T-helper 2 cell treated with Interferon-gamma antibody and Interleukin-4, amounts not matched to agents 100 ng/mL and 5 ng/mL, for 36 hours (primary cell): ENCODE results near the gene TMEM255A. TPM values are rescaled to one million over a fixed set of nuclear protein-coding genes. Genes with fewer than 3 reads are reported as not detected.

Experiments used
- intact Hi-C: fragments of 100-400 bp; cut with micrococcal nuclease; formaldehyde crosslinking; loops from one replicate; pipeline ENCODE4 v1.15.1; 2023
- total RNA-seq: library from RNA; stranded (reverse); gene quantifications from 2 replicates; pipeline ENCODE4 v1.2.3, GENCODE V29; 2022

Gene TMEM255A
- total RNA-seq, 1 donor from 2014 or later = not detected

DNA sequence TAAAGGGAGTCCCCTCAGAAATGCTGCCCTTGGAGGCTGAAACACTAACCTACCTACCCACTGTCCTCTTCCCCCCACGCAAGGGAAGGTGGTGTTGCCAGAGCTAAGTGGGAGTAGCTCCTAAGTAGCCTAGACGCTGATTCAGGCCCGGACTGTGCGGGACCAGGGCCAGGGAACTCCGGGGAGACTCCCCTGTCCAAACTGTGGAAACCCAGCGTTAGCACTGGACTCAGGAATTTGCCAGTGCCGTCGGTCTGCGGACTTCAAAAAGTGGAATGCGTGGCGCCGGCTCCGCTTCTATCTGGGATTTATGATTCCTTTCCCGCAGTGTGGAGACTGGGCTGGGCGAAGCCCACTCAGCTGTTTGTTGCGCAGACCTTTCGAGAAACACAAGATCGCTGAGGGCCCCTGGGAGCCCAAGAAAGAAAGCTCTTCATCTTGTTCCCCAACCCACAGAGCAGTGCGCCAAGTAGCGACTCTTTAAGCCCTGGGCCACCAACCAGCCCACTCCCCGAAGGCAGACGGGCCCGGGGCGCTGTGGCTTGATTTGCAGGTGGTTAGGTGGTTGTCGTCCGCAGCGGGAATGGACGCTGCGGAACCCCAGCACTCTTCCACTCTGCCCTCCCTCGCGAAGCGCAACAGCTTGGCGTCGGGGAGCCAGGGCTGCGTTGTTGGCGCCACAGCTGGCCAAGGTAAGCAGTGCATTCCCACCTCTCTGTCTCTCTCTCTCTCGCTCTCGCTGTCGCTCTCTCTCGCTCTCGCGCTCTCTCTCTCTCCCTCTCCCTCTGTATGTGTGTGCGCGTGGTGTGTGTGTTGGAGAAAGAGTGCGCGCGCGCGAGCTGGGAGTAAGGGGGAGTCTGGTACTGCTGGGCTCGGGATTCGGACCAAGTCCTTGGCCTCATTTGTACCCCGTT lies 2.0 kb downstream of the TMEM255A start:
- intact Hi-C loops = loop anchor here (2.0 to 10.0 kb wide), 3 partner anchors 58 to 176 kb away; partner anchors contain the start of gene ZBTB33

DNA sequence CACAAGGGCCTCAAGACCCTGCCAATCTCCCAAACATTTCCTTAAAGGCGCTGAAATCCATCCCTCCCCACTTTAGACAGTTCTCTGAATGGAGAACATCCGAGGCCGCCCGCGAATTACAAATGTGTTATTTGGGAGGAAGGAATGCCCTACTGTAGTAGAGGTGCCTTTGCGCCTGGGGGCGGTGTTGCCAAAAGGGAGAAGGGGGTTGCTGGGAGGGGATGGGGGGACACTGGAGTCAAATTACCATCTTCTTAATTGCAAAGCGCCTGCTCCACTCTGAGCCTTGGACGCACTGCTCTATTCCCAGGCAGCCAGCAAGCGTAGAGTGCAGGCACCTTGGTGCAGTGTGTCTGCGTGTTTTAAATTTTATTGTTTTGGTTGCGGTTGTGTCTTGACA lies 2.7 kb downstream of the TMEM255A start:
- intact Hi-C loops = loop anchor here (2.0 to 10.0 kb wide), 3 partner anchors 58 to 176 kb away; partner anchors contain the start of gene ZBTB33

DNA sequence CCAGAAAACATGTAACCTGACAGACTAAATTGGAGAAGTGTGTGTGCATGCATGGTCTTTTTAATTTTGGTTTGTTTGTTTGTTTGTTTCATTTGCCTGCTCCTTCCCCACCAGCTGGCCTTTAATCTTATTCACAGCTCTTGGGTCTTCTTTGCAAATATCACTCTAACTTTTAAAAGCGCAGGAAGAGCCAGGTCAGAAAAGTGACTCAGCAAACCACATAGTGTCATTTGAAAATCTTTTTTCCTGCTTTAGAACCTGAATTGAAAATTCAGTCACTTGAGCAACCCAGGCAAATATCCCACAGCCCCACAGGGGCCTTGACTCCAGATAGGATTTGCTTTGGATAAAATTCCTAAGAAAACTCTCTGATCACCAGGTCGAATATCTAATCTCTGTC lies 4.6 kb downstream of the TMEM255A start:
- intact Hi-C loops = loop anchor here (5.0 to 10.0 kb wide), 2 partner anchors 151 to 178 kb away; no protein-coding TSS in a partner anchor

DNA sequence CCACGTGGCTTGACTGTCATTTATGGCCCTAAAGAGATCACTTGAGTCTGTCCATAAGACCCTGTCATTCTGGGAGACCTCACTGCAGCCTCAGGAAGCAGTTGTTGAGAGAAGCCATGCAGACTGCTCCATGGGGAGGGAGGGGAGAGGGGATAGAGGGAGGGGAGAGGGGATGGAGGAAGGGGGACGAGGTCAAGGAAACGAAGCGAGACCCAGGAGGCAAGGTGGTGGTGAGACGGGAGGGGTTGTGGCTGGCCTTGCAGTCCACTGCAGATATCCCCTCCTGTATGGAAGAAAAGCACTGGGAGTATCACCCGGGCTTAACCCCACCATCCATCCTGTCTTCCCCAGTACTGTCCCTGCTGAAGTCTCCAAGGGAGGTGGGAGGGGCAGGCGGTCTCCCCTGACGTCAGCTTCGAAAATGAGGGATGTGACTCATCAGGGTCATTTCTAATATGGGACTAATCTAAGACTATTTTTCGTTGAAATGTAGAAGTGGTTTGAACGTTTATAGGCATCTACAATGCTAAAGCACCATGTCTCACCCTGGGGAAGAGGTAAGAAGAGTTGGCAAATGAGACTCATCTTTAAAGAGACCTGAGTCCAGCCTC lies 5.6 kb downstream of the TMEM255A start:
- intact Hi-C loops = loop anchor here (5.0 to 10.0 kb wide), 2 partner anchors 152 to 179 kb away; no protein-coding TSS in a partner anchor

DNA sequence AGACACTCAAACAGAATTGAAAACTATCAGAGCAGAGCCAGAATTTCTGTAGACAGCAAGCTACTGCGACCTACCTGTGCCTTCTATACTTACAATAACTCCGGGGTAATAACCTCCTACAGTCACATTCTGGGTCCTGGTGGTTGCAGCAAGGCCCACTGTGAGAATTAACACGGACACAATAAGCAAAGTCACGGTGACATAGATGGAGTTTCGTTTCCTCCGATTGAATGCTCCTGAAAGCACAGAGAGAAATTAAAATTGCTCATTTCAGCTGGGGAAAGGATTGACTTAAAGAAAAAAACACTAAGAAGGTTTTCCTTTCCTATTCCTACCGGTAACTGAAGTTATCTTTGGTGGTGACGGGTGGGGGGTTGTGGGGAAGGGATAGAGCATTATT lies 7.0 kb downstream of the TMEM255A start:
- intact Hi-C loops = loop anchor here (10.0 kb wide), 1 partner anchor 181 kb away; no protein-coding TSS in a partner anchor

DNA sequence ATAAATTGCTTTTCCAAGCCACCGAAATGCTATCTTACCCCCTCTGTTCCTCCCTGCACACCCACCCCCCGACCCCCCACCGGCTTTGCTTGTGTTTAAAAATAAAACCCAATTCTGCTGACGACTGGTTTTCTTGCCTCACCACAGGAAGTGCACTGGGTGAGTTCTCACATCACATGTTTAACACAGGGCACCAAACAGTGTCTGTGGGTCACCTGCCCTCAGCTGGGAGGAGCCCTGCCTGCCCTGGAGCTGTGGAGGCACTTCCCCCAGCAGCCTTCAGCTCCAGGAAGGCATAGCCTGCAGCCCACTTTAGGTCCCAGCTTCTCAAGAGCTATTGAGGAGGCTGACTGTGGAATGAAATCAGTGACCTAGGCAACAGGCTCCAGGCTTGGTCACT lies 8.8 kb downstream of the TMEM255A start:
- intact Hi-C loops = loop anchor here (10.0 kb wide), 1 partner anchor 182 kb away; no protein-coding TSS in a partner anchor

DNA sequence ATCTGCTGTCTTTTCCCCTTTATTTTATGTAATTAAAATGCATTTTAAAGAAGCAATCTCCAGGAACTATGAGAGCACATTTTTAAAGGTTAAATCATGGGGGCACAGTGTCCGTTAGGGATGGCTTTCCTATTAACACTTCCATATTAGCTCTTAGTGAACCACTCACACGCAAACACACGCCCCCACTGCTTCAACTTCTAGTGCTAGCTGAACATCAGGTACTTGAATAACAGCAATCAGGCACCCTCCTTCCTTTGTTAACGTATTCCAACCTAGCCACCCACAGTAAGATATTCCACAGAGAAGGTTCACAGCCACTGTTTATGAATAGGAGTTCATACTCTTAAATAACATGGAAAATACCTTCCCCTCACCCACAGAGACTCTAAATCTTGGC lies 9.3 kb downstream of the TMEM255A start:
- intact Hi-C loops = loop anchor here (10.0 kb wide), 1 partner anchor 183 kb away; no protein-coding TSS in a partner anchor

DNA sequence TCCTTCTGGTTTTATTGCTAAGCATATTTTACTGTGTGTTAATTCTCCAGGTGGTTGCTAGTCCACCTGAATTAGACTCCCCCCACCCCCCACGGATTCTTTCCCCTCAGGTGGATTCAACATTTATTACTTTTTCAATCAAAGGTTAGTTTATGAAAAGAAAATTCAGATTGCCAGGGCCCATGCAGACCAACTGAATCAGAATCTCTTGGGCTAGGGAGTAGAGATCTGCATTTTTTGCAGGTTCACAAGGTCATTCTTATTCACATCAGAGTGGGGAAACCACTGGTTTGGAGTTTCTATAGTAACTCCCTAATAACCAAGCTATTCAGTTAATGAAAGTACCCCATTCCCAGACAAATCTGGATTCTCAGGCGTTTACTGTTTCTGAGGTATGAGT lies 9.8 kb downstream of the TMEM255A start:
- intact Hi-C loops = loop anchor here (10.0 kb wide), 1 partner anchor 183 kb away; no protein-coding TSS in a partner anchor

DNA sequence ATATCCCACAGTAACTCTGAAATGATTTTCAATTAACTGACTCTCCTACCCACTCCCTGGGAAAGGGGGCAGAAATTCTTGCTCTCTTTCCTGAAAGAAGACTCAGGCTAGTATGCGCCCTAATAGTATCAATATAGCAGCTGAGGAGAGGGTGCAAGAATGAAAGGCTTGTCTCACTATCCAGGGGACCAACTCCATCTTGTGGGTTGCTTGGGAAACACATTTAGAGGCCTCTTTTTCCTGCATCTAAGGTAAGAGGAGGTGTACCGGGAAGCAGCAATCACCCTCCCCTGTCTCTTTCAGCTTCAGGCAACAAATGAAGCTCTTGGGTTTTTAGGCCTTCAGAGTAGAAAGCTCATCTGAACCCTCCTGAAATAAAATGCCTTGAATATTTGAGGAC lies 11.3 kb downstream of the TMEM255A start:
- intact Hi-C loops = loop anchor here (10.0 kb wide), 1 partner anchor 185 kb away; no protein-coding TSS in a partner anchor

DNA sequence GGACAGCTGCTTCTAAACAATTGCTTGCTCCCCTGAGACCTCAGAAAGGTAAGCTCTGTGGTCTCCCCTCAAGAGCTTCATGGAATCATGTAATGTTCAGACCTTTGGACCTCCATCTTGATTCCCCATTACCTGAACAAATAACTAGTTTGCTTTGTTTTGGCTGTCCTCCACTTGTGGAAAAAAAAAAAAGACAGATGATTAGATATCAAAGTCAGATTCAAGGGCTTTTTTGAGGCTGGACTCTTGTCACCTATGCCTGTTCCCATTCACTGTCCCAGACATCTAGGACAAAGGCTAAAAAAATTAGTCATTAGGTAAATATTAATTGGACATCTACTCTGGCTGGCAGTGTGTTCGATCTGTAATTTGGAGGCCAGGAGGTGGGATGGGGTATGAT lies 13.3 kb downstream of the TMEM255A start:
- intact Hi-C loops = no loop called here

DNA sequence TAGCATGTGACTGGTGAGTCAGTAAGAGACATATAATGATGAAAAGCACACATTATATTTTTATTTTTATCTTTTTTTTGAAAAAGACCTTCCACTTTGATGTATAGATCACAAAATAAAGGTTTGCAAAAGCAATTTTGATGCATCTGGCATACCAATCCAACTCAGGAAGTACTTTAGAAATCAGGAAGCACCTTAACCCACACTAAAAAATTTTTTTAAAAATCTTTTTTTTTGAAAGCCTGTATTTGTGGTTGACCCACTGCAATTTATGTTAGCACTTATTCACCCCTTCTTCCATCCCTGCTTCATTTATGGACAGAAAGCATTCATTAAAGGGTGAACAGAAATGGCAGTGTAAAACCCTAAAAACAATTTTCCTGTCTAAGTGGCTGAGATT lies 16.6 kb downstream of the TMEM255A start:
- intact Hi-C loops = no loop called here

DNA sequence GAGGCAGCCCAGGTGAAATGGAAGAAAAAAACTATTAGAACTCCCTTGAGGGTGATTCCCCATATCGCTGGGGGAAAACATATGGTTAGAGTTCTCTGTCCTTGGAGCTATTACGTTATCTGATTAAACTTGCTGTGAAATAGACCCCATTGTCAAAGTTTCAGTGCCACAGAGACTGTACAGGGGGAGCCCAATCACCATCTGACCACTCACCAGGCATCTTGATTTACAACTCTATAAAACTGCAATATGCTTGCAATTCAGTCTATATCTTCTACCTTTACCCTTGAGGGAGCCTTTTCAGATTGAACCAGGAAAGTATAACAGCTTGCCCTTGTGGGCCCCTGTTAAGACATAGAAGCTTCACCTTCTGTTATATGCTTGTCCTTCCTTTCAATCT lies 18.2 kb downstream of the TMEM255A start:
- intact Hi-C loops = no loop called here

DNA sequence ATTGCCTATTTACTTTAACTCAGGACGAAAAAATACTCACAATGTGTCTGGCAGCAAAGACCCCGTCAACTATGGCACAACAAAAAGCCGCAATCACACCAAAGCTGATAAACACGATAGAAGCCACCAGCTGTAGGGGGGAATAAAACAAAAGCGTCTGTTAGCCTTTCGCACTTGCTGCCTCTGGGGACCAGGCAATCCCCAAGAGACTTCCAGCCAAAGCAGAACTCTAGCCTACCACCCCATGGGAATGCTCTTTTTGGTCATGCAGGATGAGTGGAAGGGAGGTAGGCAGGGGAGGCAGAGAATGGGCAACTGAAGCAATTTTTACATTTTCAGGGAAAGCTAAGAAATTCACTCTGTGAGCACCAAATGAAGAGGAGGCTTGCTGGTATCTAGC lies 20.1 kb downstream of the TMEM255A start:
- intact Hi-C loops = no loop called here

DNA sequence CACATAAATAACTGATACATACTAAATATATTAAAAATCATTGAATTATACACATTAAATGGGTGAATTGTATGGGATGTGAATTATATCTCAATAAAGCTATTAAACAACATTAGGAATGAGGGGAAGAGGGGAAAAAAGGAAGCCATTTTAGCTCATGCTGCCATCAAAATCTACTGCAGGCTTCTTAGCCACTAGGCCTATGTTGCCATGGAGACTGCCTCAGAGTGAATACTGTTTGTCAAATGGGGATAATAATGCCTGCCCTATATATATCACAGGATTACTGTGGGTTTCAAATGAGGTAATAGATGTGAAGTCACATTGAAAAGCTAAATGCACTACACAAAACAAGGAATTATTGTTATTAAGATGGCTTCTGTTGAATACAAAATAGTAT lies 21.2 kb downstream of the TMEM255A start:
- intact Hi-C loops = no loop called here

DNA sequence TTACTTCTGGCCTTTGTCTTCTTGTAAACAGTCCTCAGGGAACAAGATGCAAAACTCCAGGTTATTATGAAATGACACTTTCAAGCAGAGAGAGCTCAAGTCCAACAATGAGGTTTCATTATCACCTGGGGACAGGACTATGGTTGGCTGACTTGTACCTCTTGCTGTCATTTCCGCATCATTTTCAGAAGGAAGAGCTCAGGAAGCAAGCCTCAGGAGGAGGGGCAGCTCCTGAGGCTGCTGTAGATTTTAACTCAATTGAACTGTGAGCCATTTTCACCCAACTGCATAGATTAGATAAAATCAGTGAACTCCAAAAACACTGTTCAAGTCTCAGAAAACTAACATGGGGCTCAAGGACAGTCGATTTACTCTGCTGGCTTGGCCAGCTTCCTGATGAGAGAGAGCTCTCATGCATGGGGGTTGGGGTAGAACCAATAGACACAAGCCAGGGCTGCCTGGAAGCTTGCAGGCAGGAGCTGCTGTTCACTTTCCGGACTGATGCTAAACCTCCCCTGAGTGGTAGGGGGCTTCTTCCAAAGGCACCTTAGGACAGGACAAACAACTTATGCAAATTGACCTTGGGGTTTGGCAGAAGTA lies 23.6 kb downstream of the TMEM255A start:
- intact Hi-C loops = no loop called here

DNA sequence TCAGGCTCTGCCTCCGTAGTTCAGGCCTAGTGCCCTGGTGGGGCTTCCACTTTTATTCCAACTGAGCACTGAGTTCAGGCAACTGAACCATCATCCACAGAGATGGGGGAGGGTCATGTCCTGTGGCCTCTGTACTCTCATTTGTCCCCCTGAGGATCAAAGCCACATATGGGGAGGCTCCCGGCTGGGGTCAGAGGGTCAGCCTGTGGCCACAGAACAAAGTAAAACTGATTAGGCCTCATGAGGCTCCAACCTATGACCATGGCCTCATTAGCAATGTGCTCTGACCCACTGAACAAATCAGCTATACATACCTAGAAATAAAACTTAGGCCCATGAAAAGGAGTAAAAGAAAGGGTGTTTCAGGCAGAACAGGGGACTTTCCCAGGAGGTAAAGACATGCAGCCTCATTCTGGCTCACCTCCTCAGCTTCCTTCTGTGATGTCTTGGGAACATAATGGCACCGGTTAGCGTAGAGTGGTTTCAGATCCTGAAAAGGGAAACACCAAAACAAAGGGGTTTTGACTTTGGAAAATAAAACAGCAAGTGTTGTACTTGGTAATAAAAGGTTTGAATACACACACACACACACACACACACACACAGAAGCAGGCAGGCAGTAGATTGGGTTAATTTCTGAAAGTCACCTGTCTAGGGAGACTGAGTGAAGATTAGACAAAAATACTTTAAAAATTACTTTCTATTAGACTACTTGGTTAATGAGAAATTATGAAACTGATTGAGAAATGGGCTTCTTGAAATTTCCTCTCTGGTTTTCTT lies 24.3 kb downstream of the TMEM255A start:
- intact Hi-C loops = no loop called here

DNA sequence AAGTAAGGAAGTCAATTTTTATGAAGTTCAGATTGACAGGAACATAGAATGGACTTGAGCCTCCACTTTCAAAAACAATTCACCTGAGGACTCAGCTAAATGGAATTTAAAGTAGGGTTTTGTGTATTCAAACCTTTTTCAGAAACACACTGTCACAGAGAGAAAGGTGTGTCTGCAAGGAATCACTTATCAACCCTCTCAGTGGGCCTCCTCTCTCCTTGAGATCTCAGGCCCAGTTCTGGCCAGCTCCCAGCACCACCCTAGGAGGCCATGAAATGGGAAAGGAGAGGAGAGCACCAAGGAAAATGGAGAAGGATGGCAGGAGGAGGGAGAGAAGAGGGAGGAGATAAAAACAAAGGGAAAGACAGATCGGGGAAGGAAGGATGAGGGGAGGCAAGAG lies 28.6 kb downstream of the TMEM255A start:
- intact Hi-C loops = no loop called here

DNA sequence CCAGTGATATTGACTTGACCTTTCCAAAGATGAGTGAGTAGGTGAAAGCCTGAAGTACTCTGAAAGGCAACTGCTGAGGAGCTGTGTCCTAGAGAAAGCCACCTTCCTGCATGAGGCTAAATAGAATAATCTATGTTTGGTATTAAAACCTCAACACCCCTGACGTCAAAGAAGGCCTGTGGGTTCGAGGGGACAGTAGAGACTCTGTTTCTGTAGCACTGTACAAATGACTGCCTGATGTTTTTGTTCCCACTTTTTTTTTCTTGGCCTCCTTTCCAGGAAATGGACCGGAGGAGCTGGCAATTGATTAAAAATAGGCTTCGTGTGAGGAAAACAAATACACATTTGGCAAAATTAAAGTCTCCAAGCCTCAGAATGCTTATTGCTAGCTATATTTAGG lies 29.5 kb downstream of the TMEM255A start:
- intact Hi-C loops = no loop called here

DNA sequence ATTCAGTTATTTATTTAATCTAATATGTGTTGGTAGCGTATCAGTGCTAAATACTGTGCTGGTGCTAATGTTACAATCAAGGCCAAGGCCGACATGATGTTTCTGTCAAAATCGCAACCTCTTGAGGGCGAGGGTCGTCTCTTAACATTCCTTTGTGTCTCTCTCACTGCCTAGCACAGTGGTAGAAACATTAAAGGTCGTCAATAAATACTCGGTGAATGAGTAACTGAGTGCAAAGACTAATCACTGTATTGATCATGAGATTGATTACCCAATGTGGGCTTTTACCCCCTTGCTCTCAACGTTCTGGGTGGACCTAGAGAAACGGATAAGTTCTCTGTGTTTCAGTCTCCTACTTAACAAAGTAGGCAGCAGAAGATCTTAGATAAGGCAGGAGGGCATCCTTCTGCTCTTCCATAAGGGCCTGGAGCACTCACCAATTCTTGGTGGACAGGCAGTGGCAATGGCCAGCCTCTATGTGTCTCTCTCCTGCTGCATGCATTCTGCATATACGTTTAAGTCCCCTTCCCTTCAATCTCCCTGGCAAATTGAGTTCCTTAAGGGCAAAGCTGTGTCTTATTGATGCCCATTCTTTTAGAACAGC lies 30.1 kb downstream of the TMEM255A start:
- intact Hi-C loops = no loop called here

DNA sequence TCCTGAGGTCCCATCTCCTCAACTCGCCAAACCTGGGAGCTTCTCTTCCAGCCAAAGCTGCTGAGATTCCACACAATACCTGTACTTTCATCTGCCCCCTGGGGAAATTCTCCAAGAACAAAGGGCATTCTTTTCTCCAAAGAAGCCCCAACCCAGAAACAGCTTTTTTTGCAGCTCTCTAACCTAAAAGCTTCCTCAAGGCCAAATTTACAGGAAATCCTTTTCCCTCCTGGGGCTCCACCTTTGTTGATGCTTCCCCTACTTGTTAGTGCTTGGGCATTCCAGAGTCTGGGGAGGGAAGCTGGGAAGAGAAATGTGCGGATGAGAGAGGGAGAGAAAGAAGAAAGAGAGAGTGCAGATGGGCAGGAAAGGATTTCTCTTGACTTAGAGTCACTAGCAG lies 36.3 kb downstream of the TMEM255A start:
- intact Hi-C loops = no loop called here

DNA sequence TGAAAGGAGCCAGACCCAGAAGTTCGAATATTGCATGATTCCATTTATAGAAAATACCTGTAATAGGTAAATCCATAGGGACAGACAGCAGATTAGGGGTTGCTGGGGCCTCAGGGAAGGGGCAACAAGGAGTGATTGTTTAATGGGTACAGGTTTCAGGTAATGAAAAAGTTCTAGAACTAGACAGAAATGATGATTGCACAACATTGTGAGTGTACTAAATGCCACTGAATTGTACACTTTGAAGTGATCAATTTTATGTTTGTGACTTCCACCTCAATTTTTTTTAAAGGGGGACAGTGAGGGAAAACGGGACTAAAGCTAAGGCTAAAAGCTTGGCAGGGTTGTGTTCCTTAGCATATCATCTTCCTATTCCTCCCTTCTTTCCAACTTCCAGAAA lies 37.1 kb downstream of the TMEM255A start:
- intact Hi-C loops = no loop called here
